H1 (cell line): ENCODE results near the gene TNRC6C. TPM values are rescaled to one million over a fixed set of nuclear protein-coding genes. Genes with fewer than 3 reads are reported as not detected.

Source experiments
- BACH1 ChIP-seq: IDR thresholded peaks from 2 replicates; pipeline ENCODE4 v1.6.1; 2012; ENCODE audit warnings: low read length, improper control_type of control experiment
- CHD2 ChIP-seq: IDR thresholded peaks from 2 replicates; pipeline ENCODE4 v1.6.1; 2012; ENCODE audit warnings: low read length, improper control_type of control experiment
- EGR1 ChIP-seq: IDR thresholded peaks from 2 replicates; pipeline ENCODE4 v1.6.1; 2011; ENCODE audit warnings: low read depth, low read length, borderline replicate concordance
- EP300 ChIP-seq, 2 experiments: IDR thresholded peaks; 1 replicate in 1 of 2; 2 replicates in 1 of 2; pipeline ENCODE4 v1.6.1; 2011 to 2012; ENCODE audit warnings: low read depth in 2 of 2, low read length in 2 of 2, mild to moderate bottlenecking in 2 of 2, borderline replicate concordance in 1 of 2, inconsistent platforms in 1 of 2, moderate library complexity in 1 of 2
- EZH2 ChIP-seq: fragments of 200-600 bp; sonication (generic); IDR thresholded peaks from 2 replicates; pipeline ENCODE4 v1.7.1; 2012; ENCODE audit warnings: low read depth, mild to moderate bottlenecking, moderate library complexity, low read length, inconsistent platforms; ENCODE audit not compliant: severe bottlenecking
- GABPA ChIP-seq: IDR thresholded peaks from 2 replicates; pipeline ENCODE4 v1.6.1; 2011; ENCODE audit warnings: mild to moderate bottlenecking, low read length, moderate library complexity, borderline replicate concordance; ENCODE audit not compliant: insufficient read depth
- GTF2F1 ChIP-seq: IDR thresholded peaks from 2 replicates; pipeline ENCODE4 v1.6.1; 2012; ENCODE audit warnings: low read depth, low read length, improper control_type of control experiment, borderline replicate concordance
- KDM1A ChIP-seq: fragments of 200-600, 300-600 bp; sonication (generic); IDR thresholded peaks from 2 replicates; pipeline ENCODE4 v1.7.1; 2016; ENCODE audit warnings: mild to moderate bottlenecking, low read length, borderline replicate concordance
- POLR2A ChIP-seq, 2 experiments: IDR thresholded peaks; 1 replicate in 1 of 2; 2 replicates in 1 of 2; pipeline ENCODE4 v1.6.1; 2011; ENCODE audit warnings: low read depth in 2 of 2, low read length in 2 of 2, mild to moderate bottlenecking in 2 of 2; ENCODE audit errors: control extremely low read depth in 1 of 2
- POLR2AphosphoS5 ChIP-seq: IDR thresholded peaks from 2 replicates; pipeline ENCODE4 v1.6.1; 2011; ENCODE audit warnings: low read depth, low read length
- RBBP5 ChIP-seq: IDR thresholded peaks from 2 replicates; pipeline ENCODE4 v1.7.1; 2012; ENCODE audit warnings: low read depth, mild to moderate bottlenecking, inconsistent platforms, low read length, moderate library complexity, borderline replicate concordance
- RFX5 ChIP-seq: IDR thresholded peaks from 2 replicates; pipeline ENCODE4 v1.6.1; 2011; ENCODE audit warnings: low read depth, low read length, improper control_type of control experiment, borderline replicate concordance
- RNF2 ChIP-seq: fragments of 200-900, 300-1000 bp; sonication (generic); IDR thresholded peaks from 2 replicates; pipeline ENCODE4 v1.7.1; 2016; ENCODE audit warnings: borderline replicate concordance, low read depth, mild to moderate bottlenecking, antibody characterized with exemption, low read length; ENCODE audit not compliant: poor library complexity, severe bottlenecking; ENCODE audit errors: missing control alignments
- RXRA ChIP-seq: IDR thresholded peaks from 2 replicates; pipeline ENCODE4 v1.6.1; 2011; ENCODE audit warnings: low read depth, mild to moderate bottlenecking, low read length, moderate library complexity; ENCODE audit not compliant: insufficient read depth
- SAP30 ChIP-seq: fragments of 300-600 bp; sonication (generic); IDR thresholded peaks from 2 replicates; pipeline ENCODE4 v1.7.1; 2012; ENCODE audit warnings: low read length, moderate library complexity, mild to moderate bottlenecking, inconsistent platforms; ENCODE audit not compliant: insufficient read depth, insufficient replicate concordance
- SIN3A ChIP-seq, 2 experiments: IDR thresholded peaks in 1 of 2; conservative IDR thresholded peaks in 1 of 2; 2 replicates each; pipeline ENCODE4 v1.6.1; 2011 to 2012; ENCODE audit warnings: low read length in 2 of 2, improper control_type of control experiment in 1 of 2, low read depth in 1 of 2, mild to moderate bottlenecking in 1 of 2
- SIRT6 ChIP-seq: IDR thresholded peaks from one replicate; pipeline ENCODE4 v1.7.1; 2012; ENCODE audit warnings: low read length, inconsistent platforms
- SP2 ChIP-seq: IDR thresholded peaks from 2 replicates; pipeline ENCODE4 v1.6.1; 2012; ENCODE audit warnings: mild to moderate bottlenecking, low read length, inconsistent platforms
- SP4 ChIP-seq: IDR thresholded peaks from 2 replicates; pipeline ENCODE4 v1.6.1; 2012; ENCODE audit warnings: low read length, inconsistent platforms
- SUZ12 ChIP-seq: fragments of 200-600 bp; sonication (generic); IDR thresholded peaks from 2 replicates; pipeline ENCODE4 v1.6.1; 2012; ENCODE audit warnings: mild to moderate bottlenecking, inconsistent platforms, low read length, moderate library complexity, mixed read lengths
- TCF12 ChIP-seq: IDR thresholded peaks from 2 replicates; pipeline ENCODE4 v1.6.1; 2011; ENCODE audit warnings: low read depth, mild to moderate bottlenecking, low read length
- YY1 ChIP-seq: IDR thresholded peaks from 2 replicates; pipeline ENCODE4 v1.6.1; 2011; ENCODE audit warnings: low read depth, mild to moderate bottlenecking, low read length
- ZNF274 ChIP-seq: IDR thresholded peaks from 2 replicates; pipeline ENCODE4 v1.7.0; 2012; ENCODE audit warnings: low read length, borderline replicate concordance; ENCODE audit errors: extremely low read depth
- polyA plus RNA-seq, 7 experiments: library from polyadenylated mRNA; depleted of rRNA in 3 of 7; stranded (reverse) in 5 of 7; unstranded in 2 of 7; fragments of >200 nt in 5 of 7; fragments of 200-250 nt in 2 of 7; gene quantifications; 1 replicate in 5 of 7; 2 replicates in 1 of 7; 4 replicates in 1 of 7; pipeline versions ENCODE4 v1.2.1 to v1.2.3, GENCODE V29; 2011 to 2013; ENCODE audit warnings: missing spikeins in 2 of 7, mixed read lengths in 2 of 7
- total RNA-seq: library from RNA; stranded (reverse); fragmentation: NEBNext Ultra II Directional; extraction: Animal tissue kit (Norgen Biotek cat#: 25700); gene quantifications from 2 replicates; pipeline ENCODE4 v1.2.1, GENCODE V29; 2021
- TF ChIP-seq, protein P1 (sequence below): IDR thresholded peaks from 2 replicates; pipeline ENCODE4 v1.6.1; 2012; ENCODE audit warnings: inconsistent platforms

Gene TNRC6C
- total and polyA plus RNA-seq, 2 of the 8 experiments (the other 6 are each of a cell fraction or from before 2014, with no cell fraction given) = 2.8 to 28.9 TPM

- TF ChIP-seq EGR1 (no peak), RBBP5 (no peak), POLR2AphosphoS5 (no peak), YY1 (peak; percentile 63; the same call in 1 of the 2 replicates), GABPA (no peak), SUZ12 (no peak), EP300 (IDR thresholded peaks at IDR 0.05; ENCODE audit: borderline replicate concordance in 1 of 2, low read depth in 2 of 2, low read length in 2 of 2) (no peak; a peak in 1 of 3 replicates), SIN3A (conservative IDR thresholded peaks at IDR 0.05 in 1 of 2, IDR thresholded peaks at IDR 0.05 in 1 of 2; ENCODE audit: low read depth in 1 of 2, low read length in 2 of 2) (0 out of 4 replicates have a peak, but pooled peaks of 1 of the 2 experiments have one; percentile 38), CHD2 (no peak), RXRA (no peak), SP2 (no peak), RNF2 (no peak), KDM1A (no peak), SAP30 (no peak), ZNF274 (no peak), POLR2A (IDR thresholded peaks at IDR 0.05; ENCODE audit: control extremely low read depth in 1 of 2, low read depth in 2 of 2, low read length in 2 of 2) (no peak), SIRT6 (no peak), BACH1 (no peak), TCF12 (no peak), GTF2F1 (no peak), RFX5 (no peak), SP4 (no peak), EZH2 (no peak)
- TF ChIP-seq, protein P1, sequence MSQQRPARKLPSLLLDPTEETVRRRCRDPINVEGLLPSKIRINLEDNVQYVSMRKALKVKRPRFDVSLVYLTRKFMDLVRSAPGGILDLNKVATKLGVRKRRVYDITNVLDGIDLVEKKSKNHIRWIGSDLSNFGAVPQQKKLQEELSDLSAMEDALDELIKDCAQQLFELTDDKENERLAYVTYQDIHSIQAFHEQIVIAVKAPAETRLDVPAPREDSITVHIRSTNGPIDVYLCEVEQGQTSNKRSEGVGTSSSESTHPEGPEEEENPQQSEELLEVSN = no peak
Observed at GRCh38 chr17:77924757-77925336, 33.7 kb upstream of the TNRC6C start (continued).
